ENCODE measurements around the gene CMTM8.

The CMTM8 gene

DNA sequence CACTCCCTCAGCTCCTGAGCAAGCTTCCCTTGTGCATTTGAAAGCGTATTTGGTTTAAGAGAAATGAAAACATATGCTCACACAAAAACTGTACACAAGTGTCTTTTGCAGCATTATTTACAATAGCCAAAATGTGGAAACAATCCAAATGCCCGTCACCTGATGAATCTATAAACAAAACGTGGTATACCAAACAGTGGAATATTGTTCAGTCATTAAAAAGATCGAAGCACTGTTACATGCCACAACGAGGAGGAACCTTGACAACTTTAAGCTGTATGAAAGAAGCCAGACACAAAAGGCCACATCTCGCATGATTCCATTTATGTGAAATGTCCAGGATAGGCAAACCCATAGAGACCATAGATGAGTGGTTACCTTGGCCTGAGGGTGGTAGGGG is 81.6 kb downstream of the CMTM8 start:
- no peak overlapping the region for H3K4me3 ChIP-seq (ENCODE audit: control insufficient read depth, low read depth, low read length)
- no peak for DNase-seq (ENCODE audit: low read depth)
- TF ChIP-seq, protein P1, sequence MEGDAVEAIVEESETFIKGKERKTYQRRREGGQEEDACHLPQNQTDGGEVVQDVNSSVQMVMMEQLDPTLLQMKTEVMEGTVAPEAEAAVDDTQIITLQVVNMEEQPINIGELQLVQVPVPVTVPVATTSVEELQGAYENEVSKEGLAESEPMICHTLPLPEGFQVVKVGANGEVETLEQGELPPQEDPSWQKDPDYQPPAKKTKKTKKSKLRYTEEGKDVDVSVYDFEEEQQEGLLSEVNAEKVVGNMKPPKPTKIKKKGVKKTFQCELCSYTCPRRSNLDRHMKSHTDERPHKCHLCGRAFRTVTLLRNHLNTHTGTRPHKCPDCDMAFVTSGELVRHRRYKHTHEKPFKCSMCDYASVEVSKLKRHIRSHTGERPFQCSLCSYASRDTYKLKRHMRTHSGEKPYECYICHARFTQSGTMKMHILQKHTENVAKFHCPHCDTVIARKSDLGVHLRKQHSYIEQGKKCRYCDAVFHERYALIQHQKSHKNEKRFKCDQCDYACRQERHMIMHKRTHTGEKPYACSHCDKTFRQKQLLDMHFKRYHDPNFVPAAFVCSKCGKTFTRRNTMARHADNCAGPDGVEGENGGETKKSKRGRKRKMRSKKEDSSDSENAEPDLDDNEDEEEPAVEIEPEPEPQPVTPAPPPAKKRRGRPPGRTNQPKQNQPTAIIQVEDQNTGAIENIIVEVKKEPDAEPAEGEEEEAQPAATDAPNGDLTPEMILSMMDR (IDR thresholded peaks at IDR 0.05; ENCODE audit: control insufficient read depth, insufficient read depth, low read depth, low read length, missing control alignments) = no peak

DNA sequence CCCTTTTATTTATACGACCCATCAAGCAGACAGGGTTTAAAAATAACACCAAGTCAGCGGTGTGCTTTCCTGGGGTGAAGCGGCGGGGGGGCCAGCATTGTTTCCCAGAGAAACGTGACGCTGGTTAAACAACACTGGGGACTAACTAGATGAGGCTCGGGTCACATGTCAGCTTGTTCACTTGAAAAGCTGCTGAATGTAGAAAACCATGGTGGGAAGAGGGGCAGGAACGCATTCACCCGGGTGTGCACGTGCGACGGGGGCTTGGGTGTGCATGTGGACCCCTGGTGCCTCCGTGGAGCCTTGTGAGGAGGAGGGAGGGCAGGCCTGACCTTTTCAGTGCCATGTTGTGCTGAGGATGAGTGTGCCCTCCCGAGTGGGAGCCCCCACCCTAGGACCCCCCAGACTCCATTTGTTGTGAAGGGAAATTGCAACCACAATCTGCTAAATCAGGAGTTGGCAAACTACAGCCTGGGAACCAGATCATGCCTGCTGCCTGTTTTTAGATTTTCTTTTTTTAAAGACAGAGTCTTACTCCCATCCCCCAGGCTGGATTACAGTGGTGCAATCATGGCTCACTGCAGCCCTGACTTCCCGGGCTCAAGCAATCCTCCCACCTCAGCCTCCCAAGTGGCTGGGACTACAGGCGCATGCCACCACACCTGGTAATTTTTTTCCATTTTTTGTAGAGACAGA is 82.8 kb downstream of the CMTM8 start:
- H3K4me3 ChIP-seq (ENCODE audit: control insufficient read depth, low read depth, low read length) = no peak overlapping the region
- DNase-seq (ENCODE audit: low read depth) = no peak
- TF ChIP-seq, protein P1 (IDR thresholded peaks at IDR 0.05; ENCODE audit: control insufficient read depth, insufficient read depth, low read depth, low read length, missing control alignments) = no peak

DNA sequence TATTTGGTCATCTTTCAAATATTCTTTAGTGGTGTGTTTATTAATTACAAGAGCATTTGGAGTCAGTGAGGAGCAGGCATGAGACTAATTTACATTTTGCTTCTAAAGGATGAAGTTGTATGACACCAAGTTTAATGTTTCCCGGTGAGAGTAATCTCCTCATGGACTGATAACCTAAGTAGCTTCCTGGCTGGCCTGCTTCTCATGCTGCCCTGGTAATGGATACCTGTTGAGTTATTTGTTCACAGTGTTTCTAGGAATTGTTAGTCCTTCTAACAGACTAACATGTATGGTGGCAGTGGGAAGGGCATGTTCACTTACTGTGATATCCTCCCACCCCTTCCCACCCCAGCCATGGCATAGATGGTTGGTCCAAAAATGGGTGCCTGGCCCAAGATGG is 83.8 kb downstream of the CMTM8 start:
- no peak overlapping the region for H3K4me3 ChIP-seq (ENCODE audit: control insufficient read depth, low read depth, low read length)
- no peak for DNase-seq (ENCODE audit: low read depth)
- TF ChIP-seq, protein P1 (IDR thresholded peaks at IDR 0.05; ENCODE audit: control insufficient read depth, insufficient read depth, low read depth, low read length, missing control alignments) = no peak

DNA sequence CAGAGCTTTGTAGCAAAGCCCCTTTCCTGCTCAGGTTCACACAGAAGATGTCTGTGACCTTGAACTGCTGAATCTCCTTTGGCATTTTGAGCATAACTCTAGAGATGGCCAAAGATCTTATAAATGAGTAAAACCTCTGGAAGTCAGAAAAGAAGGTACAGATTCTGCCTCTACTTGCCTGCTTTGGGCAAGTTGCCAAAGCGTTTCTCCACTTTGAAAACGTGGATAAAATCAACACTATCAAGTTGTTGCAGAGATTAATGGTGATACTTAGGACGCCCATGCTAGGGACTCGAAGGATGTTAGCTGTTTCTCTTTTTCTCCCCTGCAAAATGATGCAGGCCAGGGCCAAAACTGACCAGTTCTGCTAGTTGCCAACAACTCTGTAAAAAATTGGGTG is 85.1 kb downstream of the CMTM8 start:
- no peak for DNase-seq (ENCODE audit: low read depth)
- H3K4me3 ChIP-seq (ENCODE audit: control insufficient read depth, low read depth, low read length) = no peak overlapping the region
- TF ChIP-seq, protein P1 (IDR thresholded peaks at IDR 0.05; ENCODE audit: control insufficient read depth, insufficient read depth, low read depth, low read length, missing control alignments) = no peak

DNA sequence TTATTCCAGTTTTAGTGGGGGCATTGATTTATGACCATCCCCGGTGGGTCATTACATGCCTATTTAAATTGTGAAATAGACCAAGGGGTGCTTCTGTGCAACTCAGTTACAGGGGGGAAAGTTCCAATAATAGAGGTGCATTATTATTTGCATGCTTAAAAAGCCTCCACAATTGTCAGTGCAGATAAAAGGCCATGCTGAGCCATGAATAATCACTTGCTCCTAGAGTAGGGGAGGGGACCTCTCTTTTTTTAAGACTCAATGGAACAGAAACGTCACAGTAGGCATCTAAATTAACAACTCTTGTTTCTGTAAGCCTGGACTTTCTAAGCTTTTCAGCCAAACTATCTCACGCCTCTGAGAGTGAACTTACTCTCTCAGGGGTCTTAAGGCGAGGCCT is 86.7 kb downstream of the CMTM8 start:
- no peak for DNase-seq (ENCODE audit: low read depth)
- TF ChIP-seq, protein P1 (IDR thresholded peaks at IDR 0.05; ENCODE audit: control insufficient read depth, insufficient read depth, low read depth, low read length, missing control alignments) = no peak

DNA sequence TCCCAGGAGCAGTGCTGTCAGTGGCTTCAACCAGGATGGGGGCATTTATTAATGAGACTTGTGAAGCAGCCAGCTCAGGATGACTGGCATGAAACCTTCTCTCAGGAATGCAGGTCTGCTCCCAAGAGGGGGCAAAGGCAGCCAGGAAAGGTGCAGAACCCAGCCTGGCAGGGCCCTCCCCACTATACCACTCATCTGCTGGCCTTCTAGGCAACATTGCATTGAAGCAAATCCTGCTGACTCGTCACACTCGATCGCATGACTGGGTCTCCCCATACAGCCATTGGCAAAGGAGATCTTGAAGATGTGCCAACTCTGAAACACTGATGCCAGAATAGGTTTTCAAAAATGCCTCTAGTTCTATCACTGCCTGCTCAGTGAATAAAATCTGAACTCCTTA is 87.4 kb downstream of the CMTM8 start:
- TF ChIP-seq, protein P1 (IDR thresholded peaks at IDR 0.05; ENCODE audit: control insufficient read depth, insufficient read depth, low read depth, low read length, missing control alignments) = no peak
- DNase-seq (ENCODE audit: low read depth) = no peak
- H3K4me3 ChIP-seq (ENCODE audit: control insufficient read depth, low read depth, low read length) = no peak overlapping the region

More for the DNA sequence above, 86.7 kb downstream of the CMTM8 start:
- no peak overlapping the region for H3K4me3 ChIP-seq (ENCODE audit: control insufficient read depth, low read depth, low read length)

Data from AG09309 (cell line).